Right lobe of liver (tissue), 4 donors: ENCODE results near the gene ATXN2.

Experiments
- CTCF ChIP-seq, 4 donors: fragments of 200-600 bp in 3 of 4; fragments of 450-650 bp in 1 of 4; IDR thresholded peaks; one replicate each; pipeline versions ENCODE4 v1.5.1 to v1.8.0; 2016 to 2022; ENCODE audit warnings: antibody characterized with exemption in 4 of 4, mild to moderate bottlenecking in 2 of 4
- POLR2A ChIP-seq: fragments of 450-650 bp; IDR thresholded peaks from one replicate; pipeline ENCODE4 v1.6.1; 2017; ENCODE audit warnings: antibody characterized with exemption, mild to moderate bottlenecking
- donor health status: DM: no; HTN: no; CAD: no.
- donor health status: DM: no; HTN: no; CAD: no.
- donor health status: DM: no; HTN: yes; CAD: no.

GRCh38 chr12:111436811-111437210 lies 162.3 kb downstream of the ATXN2 start:
- TF ChIP-seq CTCF (IDR thresholded peaks at IDR 0.05) (no peak), POLR2A (no peak)
